ENCODE data around the gene CEMIP. TPM values are rescaled to one million over a fixed set of nuclear protein-coding genes. Genes with fewer than 3 reads are reported as not detected.

CEMIP gene
- total RNA-seq, 4 donors from 2014 or later: 0.04 TPM; not detected in 3

DNA sequence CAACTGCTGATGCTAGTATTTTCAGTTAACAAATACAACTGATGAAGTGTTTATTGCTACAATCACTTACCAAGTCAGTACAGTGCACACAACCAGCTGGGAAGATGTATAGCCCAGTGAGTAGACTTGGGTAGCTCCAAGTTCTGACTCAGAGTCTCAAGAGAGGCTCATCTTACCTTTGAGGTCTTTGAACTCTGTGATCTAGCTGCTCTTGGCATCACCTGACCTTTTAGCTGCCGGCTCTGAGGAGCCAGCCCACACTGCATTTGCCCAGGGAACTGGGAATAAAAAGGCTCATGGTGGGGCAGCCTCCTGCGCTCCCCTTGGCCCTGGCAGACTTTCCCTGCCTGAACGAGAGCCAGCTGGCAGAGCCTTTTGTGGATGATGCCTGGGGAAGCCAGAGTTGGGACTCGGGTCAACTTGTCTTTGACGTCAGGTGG, 82.6 kb downstream of the CEMIP start:
- no peak overlapping the region for H3K4me3 ChIP-seq
- no peaks in the 10 kb centered on the region for H3K9me3 ChIP-seq
- no peaks in the 10 kb centered on the region for H3K27me3 ChIP-seq
- intact Hi-C loops (cut with DNase I; ENCODE audit: low total_unique reads) (no loop called here), in situ Hi-C loops (cut with MboI; ENCODE audit: low sequenced_read_pairs in 4 of 4) (no loop called here)
- peak overlapping the region in 2 of 4 donors; percentile 24 to 36 for H3K27ac ChIP-seq
- no peaks in the 10 kb centered on the region for H3K36me3 ChIP-seq
- TF ChIP-seq, protein P1, sequence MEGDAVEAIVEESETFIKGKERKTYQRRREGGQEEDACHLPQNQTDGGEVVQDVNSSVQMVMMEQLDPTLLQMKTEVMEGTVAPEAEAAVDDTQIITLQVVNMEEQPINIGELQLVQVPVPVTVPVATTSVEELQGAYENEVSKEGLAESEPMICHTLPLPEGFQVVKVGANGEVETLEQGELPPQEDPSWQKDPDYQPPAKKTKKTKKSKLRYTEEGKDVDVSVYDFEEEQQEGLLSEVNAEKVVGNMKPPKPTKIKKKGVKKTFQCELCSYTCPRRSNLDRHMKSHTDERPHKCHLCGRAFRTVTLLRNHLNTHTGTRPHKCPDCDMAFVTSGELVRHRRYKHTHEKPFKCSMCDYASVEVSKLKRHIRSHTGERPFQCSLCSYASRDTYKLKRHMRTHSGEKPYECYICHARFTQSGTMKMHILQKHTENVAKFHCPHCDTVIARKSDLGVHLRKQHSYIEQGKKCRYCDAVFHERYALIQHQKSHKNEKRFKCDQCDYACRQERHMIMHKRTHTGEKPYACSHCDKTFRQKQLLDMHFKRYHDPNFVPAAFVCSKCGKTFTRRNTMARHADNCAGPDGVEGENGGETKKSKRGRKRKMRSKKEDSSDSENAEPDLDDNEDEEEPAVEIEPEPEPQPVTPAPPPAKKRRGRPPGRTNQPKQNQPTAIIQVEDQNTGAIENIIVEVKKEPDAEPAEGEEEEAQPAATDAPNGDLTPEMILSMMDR (IDR thresholded peaks at IDR 0.05 in 4 of 5, conservative IDR thresholded peaks at IDR 0.05 in 1 of 5): no peak
- no peak for TF ChIP-seq POLR2A (IDR thresholded peaks at IDR 0.05)
- ATAC-seq (peak; percentile 93 to 98), DNase-seq (peak; percentile 32 to 35)
- peaks cover 6% of the 10 kb centered on the region in 2 donors for H3K4me1 ChIP-seq

DNA sequence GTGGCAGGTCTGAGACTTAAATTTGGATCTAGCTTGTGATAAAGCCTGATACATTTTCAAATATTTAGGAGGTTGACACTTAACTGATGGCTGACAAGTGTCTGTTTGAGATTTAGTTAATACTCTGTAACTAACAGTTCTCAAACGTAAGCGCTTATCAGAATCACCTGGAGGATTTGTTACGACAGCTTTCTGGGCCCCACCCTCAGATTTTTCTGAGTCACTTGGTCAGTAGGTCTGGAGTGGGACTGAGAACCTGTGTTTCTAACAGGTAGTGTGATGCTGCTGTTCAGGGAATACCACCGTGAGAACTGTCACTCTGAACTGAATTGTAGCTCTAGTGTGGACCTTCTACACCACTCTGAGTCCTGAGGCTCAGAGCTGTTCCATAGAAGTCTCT, 85.5 kb downstream of the CEMIP start:
- peaks cover 2 to 4% of the 10 kb centered on the region in 2 donors for H3K4me1 ChIP-seq
- ATAC-seq (no peak), DNase-seq (no peak)
- in situ Hi-C loops (cut with MboI; ENCODE audit: low sequenced_read_pairs in 4 of 4): no loop called here
- no peaks in the 10 kb centered on the region for H3K27me3 ChIP-seq
- no peak overlapping the region for H3K4me3 ChIP-seq
- no peaks in the 10 kb centered on the region for H3K36me3 ChIP-seq
- intact Hi-C loops (cut with DNase I; ENCODE audit: low total_unique reads): no loop called here
- no peak overlapping the region for H3K27ac ChIP-seq
- no peaks in the 10 kb centered on the region for H3K9me3 ChIP-seq
- TF ChIP-seq, protein P1 (IDR thresholded peaks at IDR 0.05 in 4 of 5, conservative IDR thresholded peaks at IDR 0.05 in 1 of 5): no peak
- no peak for TF ChIP-seq POLR2A (IDR thresholded peaks at IDR 0.05)

DNA sequence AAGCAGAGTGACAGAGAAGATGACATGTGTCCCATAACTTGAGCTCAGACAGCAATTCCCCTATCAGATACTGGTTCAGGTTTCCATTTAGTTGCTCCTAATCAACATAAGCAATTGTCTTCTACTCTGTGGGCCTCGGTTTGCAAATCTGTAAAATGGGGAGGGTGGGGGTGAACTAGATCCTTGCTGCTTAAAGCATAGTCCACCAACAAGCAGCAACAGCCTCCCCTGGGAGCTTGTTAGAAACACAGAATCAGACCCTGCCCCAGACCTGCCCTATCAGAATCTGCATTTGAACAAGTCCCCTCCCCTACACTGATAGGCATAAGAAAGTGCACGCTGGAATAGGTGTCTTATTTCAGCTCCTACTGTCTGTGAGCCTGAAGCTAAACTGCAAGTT, 87.8 kb downstream of the CEMIP start:
- no peak for ATAC-seq
- H3K4me1 ChIP-seq: peaks cover 2 to 9% of the 10 kb centered on the region in 2 donors

DNA sequence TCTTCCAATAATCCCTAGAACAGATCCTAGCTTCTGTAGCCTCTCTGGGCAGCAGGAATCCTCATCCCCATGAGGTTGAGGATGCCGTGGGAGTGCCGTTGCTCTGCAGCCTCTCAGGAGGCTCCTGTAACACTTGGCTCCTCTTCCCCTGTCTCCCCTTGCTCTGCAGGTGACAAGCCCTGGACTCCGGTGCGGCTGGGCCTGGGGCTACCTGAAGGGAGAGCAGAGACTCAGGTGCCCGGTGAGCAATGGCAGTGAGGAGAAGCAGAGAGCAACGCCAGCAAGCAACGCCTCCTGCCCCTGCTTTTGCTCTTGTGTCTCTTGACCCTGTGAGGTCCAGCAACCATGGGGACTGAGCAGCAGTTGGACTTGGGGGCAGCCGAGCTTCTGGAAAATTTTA, 91.2 kb downstream of the CEMIP start:
- ATAC-seq (no peak), DNase-seq (no peak)
- Histone ChIP-seq H3K36me3 (no peaks in the 10 kb centered on the region), H3K9me3 (no peaks in the 10 kb centered on the region), H3K27me3 (no peaks in the 10 kb centered on the region), H3K27ac (no peak overlapping the region), H3K4me3 (no peak overlapping the region), H3K4me1 (peaks cover 6 to 9% of the 10 kb centered on the region in 2 donors)
- no peak for TF ChIP-seq POLR2A (IDR thresholded peaks at IDR 0.05)
- TF ChIP-seq, protein P1 (IDR thresholded peaks at IDR 0.05 in 4 of 5, conservative IDR thresholded peaks at IDR 0.05 in 1 of 5): no peak
- in situ Hi-C loops (cut with MboI; ENCODE audit: low sequenced_read_pairs in 4 of 4): no loop called here
- intact Hi-C loops (cut with DNase I; ENCODE audit: low total_unique reads): no loop called here

More for the DNA sequence above, 87.8 kb downstream of the CEMIP start:
- no peak for DNase-seq
- TF ChIP-seq, protein P1 (IDR thresholded peaks at IDR 0.05 in 4 of 5, conservative IDR thresholded peaks at IDR 0.05 in 1 of 5): no peak
- no peak for TF ChIP-seq POLR2A (IDR thresholded peaks at IDR 0.05)
- intact Hi-C loops (cut with DNase I; ENCODE audit: low total_unique reads): no loop called here
- in situ Hi-C loops (cut with MboI; ENCODE audit: low sequenced_read_pairs in 4 of 4): no loop called here
- Histone ChIP-seq H3K36me3 (no peaks in the 10 kb centered on the region), H3K27ac (no peak overlapping the region), H3K27me3 (no peaks in the 10 kb centered on the region), H3K4me3 (no peak overlapping the region), H3K9me3 (no peaks in the 10 kb centered on the region)

DNA sequence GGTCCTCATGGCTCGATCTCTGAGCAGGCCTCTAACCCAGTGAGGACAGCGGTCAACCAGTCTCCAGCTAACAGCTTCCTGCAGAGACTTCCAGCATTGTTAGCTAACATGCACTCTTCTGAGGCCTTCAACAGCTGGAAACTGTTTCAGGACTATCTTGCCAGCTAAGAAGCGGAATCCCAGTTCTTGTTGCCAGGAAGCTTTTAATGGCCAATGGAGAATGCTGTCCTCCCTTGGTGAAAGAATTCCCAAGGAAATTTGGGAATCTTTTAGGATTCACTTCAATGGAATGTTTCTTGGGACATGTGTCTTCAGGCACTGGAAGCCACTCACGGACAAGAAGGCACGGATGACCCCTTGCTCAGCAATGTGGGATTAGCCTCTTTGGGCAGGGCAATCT, 91.7 kb downstream of the CEMIP start:
- intact Hi-C loops (cut with DNase I; ENCODE audit: low total_unique reads): no loop called here
- Histone ChIP-seq H3K27me3 (no peaks in the 10 kb centered on the region), H3K4me3 (no peak overlapping the region), H3K36me3 (no peaks in the 10 kb centered on the region), H3K9me3 (no peaks in the 10 kb centered on the region), H3K27ac (no peak overlapping the region), H3K4me1 (peaks cover 9 to 11% of the 10 kb centered on the region in 2 donors)
- TF ChIP-seq POLR2A (IDR thresholded peaks at IDR 0.05): no peak
- TF ChIP-seq, protein P1 (IDR thresholded peaks at IDR 0.05 in 4 of 5, conservative IDR thresholded peaks at IDR 0.05 in 1 of 5): no peak
- no peak for DNase-seq
- peak; percentile 36 to 44 for ATAC-seq
- in situ Hi-C loops (cut with MboI; ENCODE audit: low sequenced_read_pairs in 4 of 4): no loop called here
